Neural cell (in vitro differentiated cells): ENCODE measurements around the gene MMP15. TPM values are rescaled to one million over a fixed set of nuclear protein-coding genes. Genes with fewer than 3 reads are reported as not detected.
"Not testable (repeated sequence)": the region's sequence is repeated elsewhere in the genome, so short reads cannot be mapped to it uniquely, and the experiment has no call there.

Experiments used
- H2AFZ ChIP-seq: fragments of 200-600, 300-800 bp; sonication (generic), shearing (Covaris generic); 2 replicates; pipeline ENCODE4 v1.6.0; 2014; ENCODE audit warnings: low read depth, mild to moderate bottlenecking, antibody characterized with exemption, low read length, moderate library complexity
- H3F3A ChIP-seq: fragments of 200-600 bp; shearing (Covaris generic); 2 replicates; pipeline ENCODE4 v1.6.1; 2016; ENCODE audit warnings: mild to moderate bottlenecking, moderate library complexity, mixed read lengths, antibody characterized with exemption, low read length; ENCODE audit not compliant: insufficient read depth, poor library complexity, severe bottlenecking
- H3K27ac ChIP-seq: fragments of 200-600, 300-800 bp; sonication (generic), shearing (Covaris generic); 2 replicates; pipeline ENCODE4 v1.5.1; 2014; ENCODE audit warnings: mild to moderate bottlenecking, low read length, moderate library complexity
- H3K27me3 ChIP-seq: fragments of 300-800, 200-600 bp; sonication (generic), shearing (Covaris generic); 2 replicates; pipeline ENCODE4 v1.6.0; 2014; ENCODE audit warnings: mild to moderate bottlenecking, low read depth, low read length, moderate library complexity; ENCODE audit not compliant: insufficient read depth
- H3K36me3 ChIP-seq: fragments of 300-800, 200-600 bp; sonication (generic), shearing (Covaris generic); 2 replicates; pipeline ENCODE4 v1.5.1; 2014; ENCODE audit warnings: mild to moderate bottlenecking, antibody characterized with exemption, low read length, moderate library complexity; ENCODE audit not compliant: insufficient read depth
- H3K4me2 ChIP-seq: fragments of 300-800, 200-600 bp; sonication (generic), shearing (Covaris generic); 2 replicates; pipeline ENCODE4 v1.6.0; 2014; ENCODE audit warnings: mild to moderate bottlenecking, low read length
- H3K4me3 ChIP-seq: fragments of 300-800, 200-600 bp; sonication (generic), shearing (Covaris generic); 2 replicates; pipeline ENCODE4 v1.5.1; 2014; ENCODE audit warnings: mild to moderate bottlenecking, low read length, moderate library complexity
- H3K79me2 ChIP-seq: fragments of 200-600 bp; shearing (Covaris generic); replicated peaks from 2 replicates; pipeline ENCODE4 v1.6.0; 2014; ENCODE audit warnings: mild to moderate bottlenecking, low read length, moderate library complexity; ENCODE audit not compliant: insufficient read depth
- H3K9ac ChIP-seq: fragments of 300-800, 200-600 bp; sonication (generic), shearing (Covaris generic); 2 replicates; pipeline ENCODE4 v1.6.1; 2016; ENCODE audit warnings: mild to moderate bottlenecking, low read length, mixed read lengths
- H3K9me2 ChIP-seq: fragments of 200-600 bp; shearing (Covaris generic); 2 replicates; pipeline ENCODE4 v1.6.1; 2016; ENCODE audit warnings: mild to moderate bottlenecking, low read length, mixed read lengths; ENCODE audit not compliant: insufficient read depth
- H3K9me3 ChIP-seq: fragments of 200-600, 300-800 bp; sonication (generic), shearing (Covaris generic); 2 replicates; pipeline ENCODE4 v1.6.1; 2016; ENCODE audit warnings: mild to moderate bottlenecking, mixed run types, low read length, moderate library complexity, mixed read lengths
- H4K20me1 ChIP-seq: fragments of 200-600 bp; shearing (Covaris generic); 2 replicates; pipeline ENCODE4 v1.6.1; 2016; ENCODE audit warnings: mild to moderate bottlenecking, mixed run types; ENCODE audit not compliant: insufficient read depth
- EP300 ChIP-seq: fragments of 450-650 bp; conservative IDR thresholded peaks from 2 replicates; pipeline ENCODE4 v1.6.1; 2014; ENCODE audit warnings: antibody characterized with exemption, mild to moderate bottlenecking, moderate library complexity; ENCODE audit not compliant: poor library complexity, severe bottlenecking
- EZH2 ChIP-seq: fragments of 200-600, 300-800 bp; shearing (Covaris generic), sonication (generic); IDR thresholded peaks from 2 replicates; pipeline ENCODE4 v1.6.1; 2014; ENCODE audit warnings: antibody characterized with exemption, low read length, borderline replicate concordance, mild to moderate bottlenecking; ENCODE audit not compliant: insufficient read depth, poor library complexity, severe bottlenecking
- MXI1 ChIP-seq: fragments of 450-650 bp; conservative IDR thresholded peaks from 2 replicates; pipeline ENCODE4 v1.6.1; 2014; ENCODE audit warnings: antibody characterized with exemption, mild to moderate bottlenecking; ENCODE audit not compliant: poor library complexity, severe bottlenecking
- POLR2AphosphoS5 ChIP-seq: IDR thresholded peaks from 2 replicates; pipeline ENCODE4 v1.6.1; 2012
- RAD21 ChIP-seq: fragments of 450-650 bp; conservative IDR thresholded peaks from 2 replicates; pipeline ENCODE4 v1.6.1; 2014; ENCODE audit warnings: antibody characterized with exemption, mild to moderate bottlenecking, moderate library complexity
- SMC3 ChIP-seq: fragments of 450-650 bp; conservative IDR thresholded peaks from 2 replicates; pipeline ENCODE4 v1.6.1; 2014; ENCODE audit warnings: antibody characterized with exemption, mild to moderate bottlenecking, moderate library complexity; ENCODE audit not compliant: poor library complexity
- TAF1 ChIP-seq: IDR thresholded peaks from 2 replicates; pipeline ENCODE4 v1.6.1; 2012; ENCODE audit warnings: low read depth
- polyA plus RNA-seq: library from polyadenylated mRNA; depleted of rRNA; stranded (reverse); fragments of >200 nt; gene quantifications from 2 replicates; pipeline ENCODE4 v1.2.3, GENCODE V29; 2014
- TF ChIP-seq, protein P1 (sequence below): IDR thresholded peaks from 2 replicates; pipeline ENCODE4 v1.6.1; 2012; ENCODE audit warnings: borderline replicate concordance
- TF ChIP-seq, protein P2 (sequence below): fragments of 450-650 bp; IDR thresholded peaks from 2 replicates; pipeline ENCODE4 v1.5.1; 2014; ENCODE audit warnings: antibody characterized with exemption, mild to moderate bottlenecking, moderate library complexity; ENCODE audit not compliant: poor library complexity, severe bottlenecking

MMP15 gene
- polyA plus RNA-seq, 1 donor from 2014 or later = 18.5 TPM

DNA sequence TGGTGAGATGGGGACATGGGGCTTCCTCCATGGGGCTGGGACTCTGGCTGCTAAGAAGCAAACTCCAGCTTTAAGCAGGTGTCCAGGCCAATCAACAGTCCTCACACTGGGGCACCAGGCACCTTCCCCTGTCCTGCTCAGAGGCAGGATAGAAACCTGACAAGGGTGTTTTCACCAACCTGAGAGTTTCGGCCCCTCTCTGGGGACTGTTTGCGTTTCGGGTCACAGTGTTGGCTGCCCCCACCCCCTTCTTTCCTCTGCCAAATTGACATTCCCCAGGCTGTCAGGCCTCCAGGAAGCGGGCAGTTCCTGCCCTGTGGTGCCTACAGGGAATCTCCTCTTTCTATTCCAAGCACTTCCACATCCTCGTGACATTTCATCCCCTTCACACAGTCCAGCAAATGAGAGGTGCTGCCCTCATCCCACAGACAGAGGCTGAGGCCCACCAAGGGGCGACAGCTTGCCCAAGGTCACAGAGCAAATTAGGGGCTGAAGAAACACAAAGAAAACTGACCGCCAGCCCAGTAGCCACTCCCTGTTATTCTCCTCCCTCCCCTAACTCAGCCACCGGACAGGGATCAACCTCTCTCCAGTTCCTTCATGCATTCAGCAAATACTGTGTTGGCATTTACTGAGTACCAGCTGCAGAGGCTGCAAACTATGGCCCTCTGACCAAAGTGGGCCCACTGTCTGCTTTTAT, 38.0 kb downstream of the MMP15 start:
- Histone ChIP-seq H3K9ac (no peak overlapping the region), H3K27me3 (no peaks in the 10 kb centered on the region), H3F3A (no peaks in the 10 kb centered on the region), H3K79me2 (no peaks in the 10 kb centered on the region), H3K36me3 (no peaks in the 10 kb centered on the region), H3K4me3 (no peak overlapping the region), H4K20me1 (no peaks in the 10 kb centered on the region), H3K27ac (no peak overlapping the region), H2AFZ (no peak overlapping the region), H3K4me2 (no peak overlapping the region), H3K9me3 (no peaks in the 10 kb centered on the region), H3K9me2 (no peaks in the 10 kb centered on the region)
- TF ChIP-seq, protein P1, sequence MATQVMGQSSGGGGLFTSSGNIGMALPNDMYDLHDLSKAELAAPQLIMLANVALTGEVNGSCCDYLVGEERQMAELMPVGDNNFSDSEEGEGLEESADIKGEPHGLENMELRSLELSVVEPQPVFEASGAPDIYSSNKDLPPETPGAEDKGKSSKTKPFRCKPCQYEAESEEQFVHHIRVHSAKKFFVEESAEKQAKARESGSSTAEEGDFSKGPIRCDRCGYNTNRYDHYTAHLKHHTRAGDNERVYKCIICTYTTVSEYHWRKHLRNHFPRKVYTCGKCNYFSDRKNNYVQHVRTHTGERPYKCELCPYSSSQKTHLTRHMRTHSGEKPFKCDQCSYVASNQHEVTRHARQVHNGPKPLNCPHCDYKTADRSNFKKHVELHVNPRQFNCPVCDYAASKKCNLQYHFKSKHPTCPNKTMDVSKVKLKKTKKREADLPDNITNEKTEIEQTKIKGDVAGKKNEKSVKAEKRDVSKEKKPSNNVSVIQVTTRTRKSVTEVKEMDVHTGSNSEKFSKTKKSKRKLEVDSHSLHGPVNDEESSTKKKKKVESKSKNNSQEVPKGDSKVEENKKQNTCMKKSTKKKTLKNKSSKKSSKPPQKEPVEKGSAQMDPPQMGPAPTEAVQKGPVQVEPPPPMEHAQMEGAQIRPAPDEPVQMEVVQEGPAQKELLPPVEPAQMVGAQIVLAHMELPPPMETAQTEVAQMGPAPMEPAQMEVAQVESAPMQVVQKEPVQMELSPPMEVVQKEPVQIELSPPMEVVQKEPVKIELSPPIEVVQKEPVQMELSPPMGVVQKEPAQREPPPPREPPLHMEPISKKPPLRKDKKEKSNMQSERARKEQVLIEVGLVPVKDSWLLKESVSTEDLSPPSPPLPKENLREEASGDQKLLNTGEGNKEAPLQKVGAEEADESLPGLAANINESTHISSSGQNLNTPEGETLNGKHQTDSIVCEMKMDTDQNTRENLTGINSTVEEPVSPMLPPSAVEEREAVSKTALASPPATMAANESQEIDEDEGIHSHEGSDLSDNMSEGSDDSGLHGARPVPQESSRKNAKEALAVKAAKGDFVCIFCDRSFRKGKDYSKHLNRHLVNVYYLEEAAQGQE = no peak
- TF ChIP-seq MXI1 = no peak
- TF ChIP-seq SMC3 = no peak
- TF ChIP-seq EP300 = no peak
- TF ChIP-seq RAD21 = no peak
- no peak for TF ChIP-seq TAF1
- no peak for TF ChIP-seq POLR2AphosphoS5
- no peak for TF ChIP-seq EZH2

DNA sequence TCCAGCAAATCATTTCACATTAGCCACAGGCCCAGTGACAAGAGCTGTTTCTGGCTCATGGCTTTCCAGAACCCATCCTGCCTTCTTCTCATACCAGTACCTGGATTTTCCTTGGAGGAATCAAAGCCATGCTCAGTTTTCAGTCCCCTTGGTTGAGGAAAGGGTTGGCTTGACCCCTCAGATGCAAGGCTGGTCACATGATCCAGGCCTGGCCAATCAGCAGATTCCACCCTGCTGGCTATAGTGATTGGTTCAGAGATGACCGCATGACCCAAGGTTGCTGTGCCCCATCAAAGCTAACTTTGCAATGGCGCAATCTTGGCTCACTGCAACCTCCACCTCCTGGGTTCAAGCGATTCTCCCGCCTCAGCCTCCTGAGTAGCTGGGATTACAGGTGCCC, 45.0 kb downstream of the MMP15 start:
- Histone ChIP-seq H3K4me3 (no peak overlapping the region), H4K20me1 (no peaks in the 10 kb centered on the region), H3K9me2 (no peaks in the 10 kb centered on the region), H3K27ac (no peak overlapping the region), H3K4me2 (no peak overlapping the region), H3F3A (no peaks in the 10 kb centered on the region), H3K9ac (no peak overlapping the region), H3K9me3 (no peaks in the 10 kb centered on the region), H3K27me3 (no peaks in the 10 kb centered on the region), H3K36me3 (no peaks in the 10 kb centered on the region), H2AFZ (no peak overlapping the region), H3K79me2 (no peaks in the 10 kb centered on the region)
- TF ChIP-seq RAD21 = no peak
- TF ChIP-seq SMC3 = no peak
- TF ChIP-seq POLR2AphosphoS5 = no peak
- TF ChIP-seq EZH2 = no peak
- no peak for TF ChIP-seq TAF1
- TF ChIP-seq, protein P1 = no peak
- no peak for TF ChIP-seq EP300
- no peak for TF ChIP-seq MXI1
- TF ChIP-seq, protein P2, sequence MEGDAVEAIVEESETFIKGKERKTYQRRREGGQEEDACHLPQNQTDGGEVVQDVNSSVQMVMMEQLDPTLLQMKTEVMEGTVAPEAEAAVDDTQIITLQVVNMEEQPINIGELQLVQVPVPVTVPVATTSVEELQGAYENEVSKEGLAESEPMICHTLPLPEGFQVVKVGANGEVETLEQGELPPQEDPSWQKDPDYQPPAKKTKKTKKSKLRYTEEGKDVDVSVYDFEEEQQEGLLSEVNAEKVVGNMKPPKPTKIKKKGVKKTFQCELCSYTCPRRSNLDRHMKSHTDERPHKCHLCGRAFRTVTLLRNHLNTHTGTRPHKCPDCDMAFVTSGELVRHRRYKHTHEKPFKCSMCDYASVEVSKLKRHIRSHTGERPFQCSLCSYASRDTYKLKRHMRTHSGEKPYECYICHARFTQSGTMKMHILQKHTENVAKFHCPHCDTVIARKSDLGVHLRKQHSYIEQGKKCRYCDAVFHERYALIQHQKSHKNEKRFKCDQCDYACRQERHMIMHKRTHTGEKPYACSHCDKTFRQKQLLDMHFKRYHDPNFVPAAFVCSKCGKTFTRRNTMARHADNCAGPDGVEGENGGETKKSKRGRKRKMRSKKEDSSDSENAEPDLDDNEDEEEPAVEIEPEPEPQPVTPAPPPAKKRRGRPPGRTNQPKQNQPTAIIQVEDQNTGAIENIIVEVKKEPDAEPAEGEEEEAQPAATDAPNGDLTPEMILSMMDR = no peak

DNA sequence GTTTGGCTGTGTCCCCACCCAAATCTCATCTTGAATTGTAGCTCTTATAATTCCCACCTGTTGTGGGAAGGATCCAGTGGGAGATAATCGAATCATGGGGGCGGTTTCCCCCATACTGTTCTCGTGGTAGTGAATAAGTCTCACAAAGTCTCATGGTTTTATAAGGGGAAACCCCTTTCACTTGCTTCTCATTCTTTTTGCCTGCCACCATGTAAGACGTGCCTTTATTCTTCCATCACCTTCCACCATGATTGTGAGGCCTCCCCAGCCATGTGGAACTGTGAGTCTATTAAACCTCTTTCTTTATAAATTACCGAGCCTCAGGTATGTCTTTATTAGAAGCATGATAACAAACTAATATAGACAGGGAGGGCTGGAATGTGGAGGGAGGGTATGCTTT, 46.6 kb downstream of the MMP15 start:
- not testable (repeated sequence) for H2AFZ ChIP-seq, H3K9ac ChIP-seq, H4K20me1 ChIP-seq, H3K36me3 ChIP-seq, H3K4me3 ChIP-seq, H3K27me3 ChIP-seq, H3K4me2 ChIP-seq, H3K27ac ChIP-seq, H3K9me3 ChIP-seq, H3K79me2 ChIP-seq, H3K9me2 ChIP-seq, H3F3A ChIP-seq

DNA sequence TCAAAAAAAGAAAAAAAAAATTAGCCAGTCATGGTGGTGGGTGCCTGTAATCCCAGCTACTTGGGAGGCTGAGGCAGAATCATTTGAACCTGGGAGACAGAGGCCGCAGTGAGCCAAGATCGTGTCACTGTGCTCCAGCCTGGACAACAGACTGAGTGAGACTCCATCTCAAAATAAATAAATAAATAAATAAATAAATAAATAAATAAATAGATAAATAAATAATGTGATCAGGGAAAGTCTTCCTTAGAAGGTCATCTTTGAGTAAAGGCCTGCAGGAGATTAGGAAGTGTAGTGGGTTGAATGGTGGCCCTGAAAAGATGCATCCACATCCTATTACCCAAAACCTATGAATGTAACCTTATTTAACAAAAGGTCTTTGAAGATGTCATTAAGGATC, 47.5 kb downstream of the MMP15 start:
- H3K27ac ChIP-seq, H3K36me3 ChIP-seq, H3F3A ChIP-seq, H3K4me2 ChIP-seq, H4K20me1 ChIP-seq, H3K27me3 ChIP-seq, H3K4me3 ChIP-seq, H2AFZ ChIP-seq, H3K9me2 ChIP-seq, H3K9me3 ChIP-seq, H3K9ac ChIP-seq, H3K79me2 ChIP-seq: not testable (repeated sequence)
